Left renal cortex interstitium (tissue), 4 donors: ENCODE measurements around the gene CBY2. TPM values are rescaled to one million over a fixed set of nuclear protein-coding genes. Genes with fewer than 3 reads are reported as not detected.

ENCODE experiments used
- DNase-seq, 4 donors: peaks; one replicate each; pipeline ENCODE4 v3.0.0-alpha.2; 2013; ENCODE audit warnings: low read depth in 4 of 4, low spot score in 2 of 4, missing footprints in 1 of 4
- polyA plus RNA-seq, 4 donors: library from polyadenylated mRNA; unstranded; fragments of 120-200 nt; gene quantifications; one replicate each; pipeline ENCODE4 v1.2.1, GENCODE V29; 2013; ENCODE audit not compliant: insufficient read length in 4 of 4

Gene CBY2
- polyA plus RNA-seq, 4 donors = 0.65 to 1.5 (median 0.89) TPM

DNA sequence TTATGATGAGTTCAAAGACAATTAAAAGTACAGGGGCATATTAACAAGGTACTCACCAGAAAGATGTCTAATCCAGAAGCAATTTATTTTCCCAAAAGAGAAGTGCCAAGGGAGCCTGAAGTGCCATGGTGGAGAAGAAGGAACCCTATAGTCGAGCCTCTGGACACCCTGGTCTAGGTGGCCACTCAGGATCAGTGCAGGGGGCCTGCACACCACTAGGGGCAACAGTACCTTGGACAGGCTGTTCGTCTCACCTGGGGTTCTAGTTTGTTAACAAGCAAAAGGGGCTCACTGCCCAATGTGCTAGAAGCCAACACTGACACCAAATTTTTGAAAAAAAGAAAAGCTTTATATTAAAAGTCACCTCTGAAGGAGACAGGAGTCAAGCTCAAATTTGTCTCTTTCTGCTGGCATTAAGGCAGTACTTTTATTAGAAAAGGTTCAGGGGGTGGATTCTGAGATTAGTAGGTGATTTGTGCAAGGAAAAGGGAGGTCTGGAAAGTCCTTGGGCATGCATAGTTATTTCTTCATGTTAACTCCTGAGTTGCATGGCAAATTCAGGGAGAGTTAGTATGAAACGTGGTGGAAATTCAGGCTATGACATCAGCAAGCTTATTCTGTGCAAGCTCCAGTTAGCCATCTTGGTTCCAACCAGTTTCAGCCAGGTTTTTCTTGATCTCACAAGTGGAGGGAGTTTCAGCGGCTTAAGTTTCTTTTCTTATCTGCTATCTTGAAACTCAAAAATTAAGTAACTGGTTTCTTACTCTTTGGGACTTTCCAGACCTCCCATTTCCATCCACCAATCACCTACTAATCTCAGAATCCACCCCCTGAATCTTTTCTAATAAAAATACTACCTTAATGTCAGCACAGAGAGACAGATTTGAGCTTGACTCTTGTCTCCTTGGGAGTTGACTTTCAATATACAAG is 884 bp upstream of the CBY2 start:
- no peak for DNase-seq

GRCh38 chr13:45702869-45703391 is 810 bp downstream of the CBY2 start:
- DNase-seq = no peak

- no peak for DNase-seq
These were observed 2.2 kb downstream of the CBY2 start for GRCh38 chr13:45704211-45704739.

DNA sequence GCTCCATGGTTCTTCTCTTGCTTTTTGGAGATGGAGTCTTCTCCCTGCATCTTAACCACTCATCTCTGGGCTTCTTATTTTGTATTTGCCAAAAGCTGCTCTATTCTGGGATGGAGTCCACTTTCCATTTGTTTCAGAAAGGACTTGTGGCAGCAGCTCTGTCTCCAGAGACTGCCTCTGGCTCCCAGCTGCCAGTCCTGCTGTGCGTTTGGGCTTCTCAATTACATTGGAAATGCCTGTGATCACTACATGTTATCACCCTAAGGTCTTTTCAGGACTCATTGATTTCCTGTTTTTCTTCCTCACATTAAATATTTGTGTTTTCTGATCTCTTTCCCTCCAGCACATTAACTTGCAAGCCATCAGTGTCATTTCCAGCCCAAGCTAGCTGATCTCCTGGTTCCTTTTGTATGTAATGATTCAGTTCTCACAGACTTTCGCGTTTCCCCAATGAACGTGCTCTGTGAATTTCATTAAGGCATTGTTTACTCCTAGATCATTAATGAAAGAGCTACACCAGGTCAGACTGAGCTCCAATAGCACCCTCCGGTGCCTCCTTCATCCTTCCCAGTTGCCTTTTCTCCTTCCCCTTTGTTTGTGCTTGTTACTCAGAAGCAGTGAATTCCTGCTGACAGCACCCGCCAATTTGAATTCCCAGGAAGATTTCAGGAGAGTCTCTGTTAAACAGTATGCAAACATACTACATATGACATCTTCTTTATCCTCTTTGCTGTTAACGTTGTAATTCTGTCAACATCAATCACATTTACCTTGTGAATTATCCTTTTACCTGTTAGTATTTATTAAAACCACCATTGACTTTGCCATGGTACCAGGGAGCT is 3.0 kb downstream of the CBY2 start:
- DNase-seq = no peak

- DNase-seq = no peak
These were observed 3.8 kb downstream of the CBY2 start for GRCh38 chr13:45705918-45706317.

DNA sequence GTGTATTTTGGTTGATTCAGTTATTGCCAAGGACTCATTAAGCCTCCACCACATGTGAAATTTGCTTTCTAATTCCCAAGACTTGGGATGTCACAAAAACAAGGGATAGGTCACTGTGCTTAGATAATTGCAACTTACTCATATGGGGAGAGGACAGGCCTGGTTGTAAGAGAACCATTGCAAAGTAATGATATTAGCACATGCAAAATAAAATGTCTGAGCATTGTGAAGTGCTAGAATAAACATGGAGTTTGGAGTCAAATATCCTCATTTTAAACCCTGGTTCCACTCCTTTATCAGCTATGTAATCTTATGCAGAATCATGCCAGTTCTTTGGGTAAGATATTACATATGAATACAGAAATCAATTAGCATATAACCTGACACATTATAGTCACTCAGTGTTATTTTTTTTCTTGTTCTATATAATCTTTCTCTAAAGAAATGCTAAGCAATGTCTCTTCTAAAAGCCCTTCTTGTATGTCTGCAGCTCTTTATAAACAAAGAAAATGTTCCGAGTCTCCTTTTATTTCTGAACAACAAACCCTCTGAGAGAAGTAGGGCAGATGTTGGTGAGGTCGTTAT is 5.5 kb downstream of the CBY2 start:
- DNase-seq = no peak

- no peak for DNase-seq
These were observed 9.8 kb downstream of the CBY2 start for GRCh38 chr13:45711951-45712350.

- DNase-seq = no peak
These were observed 11.1 kb downstream of the CBY2 start for GRCh38 chr13:45713106-45713690.

DNA sequence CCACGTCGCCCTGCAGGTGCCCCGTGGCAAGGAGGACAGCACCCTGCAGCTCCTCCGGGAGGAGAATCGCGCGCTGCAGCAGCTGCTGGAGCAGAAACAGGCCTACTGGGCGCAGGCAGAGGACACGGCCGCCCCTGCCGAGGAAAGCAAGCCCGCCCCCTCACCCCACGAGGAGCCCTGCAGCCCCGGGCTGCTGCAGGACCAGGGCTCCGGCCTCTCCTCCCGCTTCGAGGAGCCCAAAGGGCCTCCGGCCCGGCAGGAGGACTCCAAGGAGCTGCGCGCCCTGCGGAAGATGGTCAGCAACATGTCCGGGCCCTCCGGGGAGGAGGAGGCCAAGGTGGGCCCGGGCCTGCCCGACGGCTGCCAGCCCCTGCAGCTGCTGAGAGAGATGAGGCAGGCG is 11.6 kb downstream of the CBY2 start:
- DNase-seq = no peak

DNA sequence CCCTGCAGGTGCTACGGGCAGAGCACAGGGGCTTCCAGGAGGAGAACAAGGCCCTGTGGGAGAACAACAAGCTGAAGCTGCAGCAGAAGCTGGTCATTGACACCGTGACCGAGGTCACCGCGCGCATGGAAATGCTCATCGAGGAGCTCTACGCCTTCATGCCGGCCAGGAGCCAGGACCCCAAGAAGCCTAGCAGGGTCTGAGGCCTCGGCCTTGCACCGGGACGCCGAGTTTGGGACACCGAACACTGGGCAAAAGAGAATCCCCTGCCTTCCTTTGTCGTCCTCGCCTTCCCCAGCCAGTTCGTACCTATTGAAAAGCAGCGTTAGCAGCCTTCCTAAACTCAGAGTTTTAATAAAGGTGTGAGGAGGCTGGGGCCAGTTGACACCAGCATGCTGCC is 12.1 kb downstream of the CBY2 start:
- DNase-seq = no peak

- DNase-seq = no peak
These were observed 13.2 kb downstream of the CBY2 start for GRCh38 chr13:45715351-45715750.

DNA sequence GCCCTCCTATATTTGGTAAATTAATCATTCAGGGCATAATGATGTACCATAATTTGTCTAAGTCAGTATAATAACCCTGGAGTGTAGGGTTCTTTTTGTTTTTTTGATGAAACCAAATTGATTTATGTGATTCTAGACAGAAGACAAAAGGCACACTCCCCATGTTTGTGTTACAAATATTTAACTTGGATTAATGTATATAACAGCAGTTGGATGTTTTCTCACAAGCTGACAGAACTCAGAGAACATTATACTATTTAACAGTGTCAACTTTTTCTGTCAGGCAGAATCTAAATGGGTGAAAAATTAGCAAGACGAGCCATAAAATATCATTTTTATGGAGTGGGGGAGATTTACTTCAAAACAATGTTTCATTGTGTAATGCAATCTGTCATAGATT is 15.2 kb downstream of the CBY2 start:
- DNase-seq = peak in 3 of 4 donors; percentile 11 to 36 (median 25)

DNA sequence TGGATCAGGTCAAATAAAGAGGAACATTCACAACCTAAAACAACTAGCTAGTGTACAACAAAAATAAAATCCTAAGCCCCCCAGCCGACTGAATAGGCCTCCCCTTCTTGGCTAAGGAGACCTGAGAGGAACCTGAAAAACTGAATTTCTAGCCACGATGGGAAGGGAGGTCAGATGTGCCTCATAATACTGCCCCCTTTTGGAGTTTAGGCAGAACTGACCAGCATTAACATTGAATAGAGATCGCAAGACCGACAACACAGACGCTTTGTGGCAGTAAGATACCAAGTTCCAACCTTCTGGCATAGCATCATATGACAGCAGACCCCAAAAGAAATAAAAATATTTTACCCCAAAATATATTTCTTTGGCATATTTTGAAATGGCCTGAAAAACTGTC is 15.9 kb downstream of the CBY2 start:
- no peak for DNase-seq

GRCh38 chr13:45718992-45719391 is 16.9 kb downstream of the CBY2 start:
- no peak for DNase-seq

DNA sequence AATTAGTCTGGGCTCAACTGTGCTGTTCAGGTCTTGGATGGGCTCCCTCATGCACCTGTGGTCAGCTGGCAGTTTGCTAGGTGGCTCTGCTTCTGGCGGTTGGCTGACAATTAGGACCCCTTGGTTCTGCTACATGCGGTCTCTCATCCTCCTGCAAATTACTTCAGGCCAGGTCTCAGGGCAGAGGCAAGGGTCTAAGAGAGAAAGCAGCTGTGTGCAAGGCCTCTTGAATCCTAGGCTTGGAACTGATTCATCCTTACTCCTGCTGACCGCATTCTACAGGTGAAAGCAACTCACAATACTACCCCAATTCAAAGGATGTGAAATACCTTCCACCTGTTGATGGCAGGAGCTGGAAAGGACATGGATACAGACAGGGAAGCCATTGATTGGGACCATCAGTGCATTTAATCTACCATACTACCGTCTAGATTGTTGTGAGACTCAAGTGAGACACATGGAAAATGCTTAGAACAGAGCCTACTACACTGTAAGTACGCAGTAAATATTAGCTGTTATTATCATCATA is 19.1 kb downstream of the CBY2 start:
- no peak for DNase-seq

DNA sequence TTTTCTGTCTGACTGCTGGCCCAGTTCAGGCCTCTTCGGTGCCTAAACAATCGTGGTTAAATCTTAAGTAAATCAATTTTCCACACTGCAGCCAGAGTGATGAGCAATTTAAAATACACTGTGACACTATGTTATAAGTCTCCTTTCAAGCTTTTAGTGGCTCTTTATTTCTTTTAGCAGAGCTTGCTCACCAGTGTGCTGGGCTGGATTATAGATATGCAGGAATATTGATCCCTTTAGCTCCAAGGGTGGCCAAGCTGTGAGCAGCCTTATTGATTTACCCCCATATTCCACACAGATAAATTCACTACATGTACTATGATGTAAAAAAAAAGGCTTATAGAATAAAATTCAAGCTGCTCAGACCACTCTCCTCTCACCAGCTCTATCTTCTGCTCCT is 21.7 kb downstream of the CBY2 start:
- no peak for DNase-seq

- DNase-seq = no peak
These were observed 26.6 kb downstream of the CBY2 start for GRCh38 chr13:45728759-45729158.

GRCh38 chr13:45731455-45731854 is 29.3 kb downstream of the CBY2 start:
- no peak for DNase-seq

GRCh38 chr13:45732916-45733315 is 30.8 kb downstream of the CBY2 start:
- DNase-seq = no peak

DNA sequence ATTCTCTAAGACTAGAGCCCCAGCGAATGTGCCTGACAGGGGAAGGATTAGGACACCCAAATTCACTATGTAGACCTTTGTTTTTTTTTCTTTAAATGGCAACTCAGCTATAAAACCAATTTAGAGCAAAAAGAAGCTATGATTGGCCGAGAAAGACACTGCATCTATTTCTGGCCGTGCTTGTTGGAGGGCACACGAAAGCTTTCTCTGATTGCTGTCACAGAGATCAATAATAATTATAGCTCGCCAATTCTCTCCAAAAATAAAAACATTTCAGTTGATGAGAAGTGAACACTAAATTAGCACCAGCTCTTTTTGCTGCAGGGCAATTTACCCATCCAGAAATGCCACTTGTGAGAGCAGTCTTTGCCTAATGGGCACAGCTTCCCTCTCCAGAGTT is 31.2 kb downstream of the CBY2 start:
- DNase-seq = no peak
